NCI-H1417 (cell line): ENCODE results near the gene SHISA8.

ENCODE experiments used
- DNase-seq, 3 experiments: peaks; one replicate each; lab custom pipeline; 2025; lab: John Stamatoyannopoulos, UW

SHISA8 gene

DNA sequence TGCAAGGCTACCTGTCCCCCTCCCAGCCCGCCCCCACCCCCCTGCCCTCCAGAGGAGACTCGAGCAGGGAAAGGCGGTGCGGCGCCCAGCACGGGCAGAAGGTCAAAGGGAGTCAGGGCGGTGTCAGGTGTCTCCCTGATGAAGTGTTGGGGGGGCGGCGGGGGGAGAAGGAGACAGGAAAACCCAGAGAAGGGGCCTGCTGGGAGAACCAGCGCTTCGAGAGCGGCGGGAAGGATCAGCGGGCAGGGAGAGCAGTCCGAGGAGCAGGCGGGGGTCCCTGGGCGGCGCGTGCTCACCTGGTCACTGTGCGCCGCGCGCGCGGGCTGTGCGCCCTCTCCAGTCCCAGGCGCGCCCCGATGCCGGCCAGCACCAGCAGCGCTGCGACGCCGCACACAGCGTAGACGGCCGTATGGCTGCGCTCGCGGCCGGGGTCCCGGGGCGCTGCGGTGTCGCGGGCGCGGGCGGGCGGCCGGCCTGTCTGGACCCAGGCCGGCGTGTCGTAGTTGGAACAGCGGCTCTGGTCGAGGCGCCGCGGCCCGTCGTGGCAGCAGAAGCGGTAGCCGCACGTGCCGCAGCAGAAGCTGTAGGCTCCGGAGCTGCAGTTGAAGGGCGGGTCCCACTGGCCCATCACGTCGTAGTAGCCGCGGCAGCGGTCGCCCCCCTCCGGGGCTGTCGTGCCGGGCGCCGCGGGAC, 886 bp downstream of the SHISA8 start:
- DNase-seq = peak in 2 of 3 experiments; percentile 42 to 53

- DNase-seq = no peak
These were observed 1.7 kb downstream of the SHISA8 start for GRCh38 chr22:41913040-41913719.

GRCh38 chr22:41912338-41913039, 2.4 kb downstream of the SHISA8 start:
- no peak for DNase-seq

DNA sequence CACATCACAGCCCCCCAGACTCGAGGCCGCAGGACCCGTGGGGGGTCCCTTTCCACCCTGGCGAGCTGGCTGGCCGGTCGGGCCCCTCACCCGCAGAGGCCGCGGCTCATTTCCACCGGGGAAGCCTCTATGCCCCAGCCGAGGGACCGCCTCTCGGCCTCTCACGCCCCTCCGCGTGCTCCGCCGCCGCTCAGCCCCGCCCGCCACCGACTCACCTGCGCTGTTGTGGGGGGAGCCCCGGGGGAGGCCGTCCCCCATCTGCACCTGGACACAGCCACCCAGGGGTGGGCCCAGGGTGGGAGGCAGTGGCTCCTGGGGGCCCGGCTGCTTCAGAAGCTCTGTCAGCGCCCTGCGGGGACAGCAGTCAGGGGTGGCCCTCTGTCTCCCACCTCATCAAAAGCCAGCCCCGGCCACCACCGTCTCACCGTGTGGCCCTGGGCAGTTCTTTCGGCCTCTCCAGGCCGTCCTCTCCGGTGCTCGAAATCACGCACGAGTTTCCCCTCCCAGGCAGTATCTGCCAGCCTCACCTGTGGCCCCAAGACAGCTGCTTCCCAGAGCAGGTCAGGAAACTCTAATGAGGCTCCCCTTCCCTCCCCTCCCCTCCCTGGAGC, 3.8 kb downstream of the SHISA8 start:
- no peak for DNase-seq

- no peak for DNase-seq
These were observed 4.5 kb downstream of the SHISA8 start for GRCh38 chr22:41910050-41911000.

DNA sequence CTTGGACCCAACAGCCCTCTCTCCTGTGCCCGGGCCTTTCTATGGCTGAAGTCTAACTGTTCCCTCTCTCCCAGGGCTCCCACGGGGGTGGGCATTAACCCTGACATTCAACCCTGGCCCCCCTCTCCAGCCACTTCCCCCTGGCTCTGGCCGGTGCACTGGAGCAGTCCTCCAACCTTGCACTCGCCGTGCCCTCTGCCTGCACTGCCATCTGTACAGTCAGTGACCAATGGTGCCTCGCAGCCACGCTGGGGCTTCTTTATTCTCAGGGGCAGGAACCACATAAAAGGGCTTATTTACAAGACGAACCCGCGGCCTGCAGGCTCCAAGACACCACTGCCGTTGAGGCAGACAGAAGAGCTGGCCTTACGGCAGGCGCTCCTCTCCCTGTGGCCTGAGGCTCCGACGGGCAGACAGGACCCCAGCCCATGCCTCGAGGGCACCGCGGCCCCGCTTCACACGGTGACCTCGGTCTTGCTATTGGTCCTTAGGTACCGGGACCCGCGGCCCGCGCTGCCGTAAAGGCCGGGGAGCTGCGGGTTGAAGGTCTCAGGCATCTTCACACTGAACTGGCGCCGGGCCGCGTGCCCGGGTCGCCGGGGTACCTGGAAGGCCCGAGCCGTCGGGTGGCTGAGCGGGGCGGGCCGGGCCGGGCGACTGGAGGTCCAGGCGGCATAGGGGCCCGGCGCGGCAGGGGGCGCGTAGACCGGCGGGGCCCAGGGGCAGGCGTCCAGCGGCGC, 5.4 kb downstream of the SHISA8 start:
- no peak for DNase-seq

GRCh38 chr22:41908411-41909309, 6.2 kb downstream of the SHISA8 start:
- no peak for DNase-seq

GRCh38 chr22:41907436-41908401, 7.2 kb downstream of the SHISA8 start:
- no peak for DNase-seq

- no peak for DNase-seq
These were observed 8.1 kb downstream of the SHISA8 start for GRCh38 chr22:41906822-41907221.

DNA sequence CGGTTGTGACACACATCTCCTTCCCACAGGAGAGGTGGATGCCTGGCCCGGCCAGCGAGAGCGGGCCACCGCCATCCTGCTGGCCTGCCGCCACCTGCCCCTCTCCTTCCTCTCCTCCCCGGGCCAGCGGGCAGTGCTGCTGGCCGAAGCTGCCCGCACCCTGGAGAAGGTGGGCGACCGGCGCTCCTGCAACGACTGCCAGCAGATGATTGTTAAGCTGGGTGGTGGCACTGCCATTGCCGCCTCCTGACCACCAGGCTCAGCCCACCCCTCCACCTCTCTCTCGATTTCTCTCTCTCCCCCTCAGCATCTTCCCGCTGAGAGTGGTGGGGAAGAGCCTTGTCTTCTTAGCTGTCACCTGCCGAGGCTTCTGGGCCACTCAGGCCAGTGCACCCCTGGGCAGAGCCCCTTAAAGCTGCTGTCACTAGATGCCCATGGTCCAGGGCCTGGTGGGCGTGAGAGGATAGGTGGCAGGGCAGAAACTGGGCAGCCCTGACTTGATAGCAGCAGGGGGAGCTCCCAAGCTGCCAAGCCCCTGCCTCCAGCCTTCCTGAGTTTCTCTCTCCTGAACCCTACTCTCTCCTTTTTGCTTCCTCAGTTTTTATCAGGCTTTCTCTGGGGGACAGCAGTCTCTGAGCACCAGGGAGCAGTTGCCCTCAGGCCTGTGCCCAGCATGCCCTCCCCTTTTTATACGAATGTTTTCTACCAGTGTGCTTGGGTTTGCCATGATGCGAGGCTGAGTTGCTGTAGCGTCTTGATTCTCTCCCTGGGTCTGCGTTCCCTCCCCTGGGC, 9.3 kb downstream of the SHISA8 start:
- DNase-seq = no peak

DNA sequence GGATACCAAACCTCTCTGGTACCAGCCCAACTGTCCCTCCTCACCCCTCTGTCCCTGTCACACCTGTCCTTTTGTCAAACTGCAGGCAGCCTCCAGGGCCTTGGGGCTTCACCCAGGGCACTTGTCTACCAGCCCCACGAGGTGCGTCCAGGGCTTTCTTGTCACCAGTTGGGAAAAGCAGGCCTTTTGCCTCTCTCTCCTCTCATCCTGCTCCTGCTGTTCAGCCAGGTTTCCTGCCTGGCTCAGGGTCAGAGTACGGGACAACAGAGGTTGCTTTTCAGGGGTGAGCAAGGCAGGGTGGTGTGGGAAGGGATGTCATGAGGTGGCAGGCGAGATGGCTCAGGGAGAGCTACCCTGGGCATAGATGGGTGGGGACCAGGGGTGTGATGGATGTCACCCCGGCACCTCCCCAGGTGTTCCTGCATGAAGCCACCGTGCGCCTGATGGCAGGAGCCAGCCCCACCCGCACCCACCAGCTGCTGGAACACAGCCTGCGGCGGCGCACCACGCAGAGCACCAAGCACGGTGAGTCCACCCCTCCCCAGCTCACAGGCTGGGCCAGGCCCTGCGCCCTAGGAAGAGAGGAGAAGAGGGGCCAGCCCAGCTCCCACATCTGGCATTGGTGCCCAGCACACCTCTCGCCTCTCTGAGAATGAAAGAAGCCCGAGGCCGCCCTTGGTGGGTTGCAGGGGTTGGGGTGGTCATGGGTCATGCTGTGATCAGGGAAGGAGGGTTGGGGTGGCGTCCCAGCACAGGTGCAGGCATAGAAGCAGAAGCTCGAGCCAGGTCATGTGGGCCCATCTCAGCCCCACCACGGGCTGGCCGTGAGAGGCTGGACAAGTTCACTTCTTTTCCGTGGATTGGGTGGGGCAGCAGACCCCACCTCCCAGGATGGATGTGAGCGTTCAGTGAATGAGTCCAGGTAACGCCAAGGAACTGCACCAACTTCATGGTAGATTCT, 10.1 kb downstream of the SHISA8 start:
- no peak for DNase-seq

DNA sequence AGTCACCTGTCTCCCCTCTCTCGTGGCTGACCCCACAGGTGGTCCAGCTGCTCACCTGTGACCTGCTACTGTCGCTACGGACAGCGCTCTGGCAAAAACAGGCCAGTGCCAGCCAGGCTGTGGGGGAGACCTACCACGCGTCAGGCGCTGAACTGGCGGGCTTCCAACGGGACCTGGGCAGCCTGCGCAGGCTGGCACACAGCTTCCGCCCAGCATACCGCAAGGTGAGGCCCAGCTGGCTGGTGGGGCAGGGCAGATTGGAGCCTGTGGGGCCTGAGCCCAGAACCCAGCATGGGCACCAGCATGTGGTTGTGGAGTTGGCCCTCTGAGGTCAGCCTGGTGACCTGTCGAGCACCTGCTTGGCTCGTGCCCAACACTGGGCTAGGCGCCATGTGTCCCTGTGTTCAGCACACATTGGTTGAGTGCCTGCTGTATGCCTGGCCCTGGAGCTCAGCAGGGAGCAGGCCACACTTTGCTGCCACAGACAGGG, 11.9 kb downstream of the SHISA8 start:
- no peak for DNase-seq

GRCh38 chr22:41902016-41902415, 12.9 kb downstream of the SHISA8 start:
- DNase-seq = no peak

DNA sequence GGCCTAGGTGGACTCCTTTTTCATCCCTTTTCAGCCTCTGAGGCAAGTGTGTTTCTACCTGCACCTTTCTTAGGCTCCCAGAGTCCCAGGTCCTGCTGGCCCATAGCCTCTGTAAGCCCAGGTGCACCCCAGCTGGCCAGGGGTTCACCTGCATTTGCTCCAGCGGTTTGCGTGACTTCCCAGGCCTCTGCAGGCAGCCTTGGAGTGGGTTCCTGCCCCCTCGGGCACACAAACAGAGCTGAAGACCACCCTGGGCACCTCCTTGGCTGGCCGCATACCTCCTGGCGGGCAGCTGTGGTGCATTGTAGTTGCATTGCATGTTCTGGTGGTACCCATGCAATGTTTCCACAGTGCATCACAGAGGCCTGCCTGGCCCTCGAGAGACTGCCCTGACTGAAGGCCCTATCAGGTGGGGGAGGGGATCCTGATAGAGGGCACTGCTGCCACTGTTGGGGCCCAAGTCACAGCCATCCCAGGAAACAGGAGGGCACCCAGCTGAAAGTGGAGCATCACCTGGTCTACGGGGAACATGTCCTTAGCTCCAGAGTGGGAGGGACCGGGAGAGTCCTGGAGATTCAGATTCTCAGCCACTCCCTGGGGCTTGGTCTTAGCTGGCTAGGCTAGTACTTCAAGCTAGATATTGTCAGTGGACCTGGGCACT, 14.1 kb downstream of the SHISA8 start:
- no peak for DNase-seq

GRCh38 chr22:41899992-41900651, 14.8 kb downstream of the SHISA8 start:
- DNase-seq = no peak
